Erythroblast (primary cell): ENCODE measurements around the gene SLC34A3.

Experiments
- GATA1 ChIP-seq: IDR thresholded peaks from 2 replicates; pipeline ENCODE4 v1.6.1; 2011; ENCODE audit warnings: low read depth, mild to moderate bottlenecking, control low read depth, low read length, moderate library complexity
- POLR2A ChIP-seq: IDR thresholded peaks from 2 replicates; pipeline ENCODE4 v1.6.1; 2011; ENCODE audit warnings: mild to moderate bottlenecking, low read length

- peak; percentile 82 for TF ChIP-seq POLR2A
- no peak for TF ChIP-seq GATA1
Measured at GRCh38 chr9:137223078-137223970, 7.4 kb upstream of the SLC34A3 start.
